Muscle layer of duodenum (tissue), 2 donors: ENCODE data around the gene TNNI2.
"Not testable (repeated sequence)": the region's sequence is repeated elsewhere in the genome, so short reads cannot be mapped to it uniquely, and the experiment has no call there.

Experiments
- H3K27ac ChIP-seq: one replicate; pipeline ENCODE4 v1.7.0; 2013; ENCODE audit warnings: mild to moderate bottlenecking, low read length
- H3K27me3 ChIP-seq: one replicate; pipeline ENCODE4 v1.7.0; 2013; ENCODE audit warnings: low read depth, mild to moderate bottlenecking, control low read depth, low read length
- H3K36me3 ChIP-seq, 2 donors: one replicate each; pipeline ENCODE4 v1.7.0; 2013; ENCODE audit warnings: low read length in 2 of 2, control low read depth in 1 of 2, mild to moderate bottlenecking in 1 of 2; ENCODE audit not compliant: insufficient read depth in 2 of 2, control insufficient read depth in 1 of 2
- H3K4me1 ChIP-seq, 2 donors: one replicate each; pipeline ENCODE4 v1.7.0; 2013; ENCODE audit warnings: low read length in 2 of 2, mild to moderate bottlenecking in 2 of 2, control low read depth in 1 of 2, moderate library complexity in 1 of 2; ENCODE audit not compliant: insufficient read depth in 2 of 2, control insufficient read depth in 1 of 2
- H3K4me3 ChIP-seq, 2 donors: one replicate each; pipeline ENCODE4 v1.7.0; 2013; ENCODE audit warnings: low read length in 2 of 2, low read depth in 1 of 2, mild to moderate bottlenecking in 1 of 2
- H3K9me3 ChIP-seq, 2 donors: one replicate each; pipeline ENCODE4 v1.7.0; 2013; ENCODE audit warnings: low read length in 2 of 2, control low read depth in 1 of 2, mild to moderate bottlenecking in 1 of 2; ENCODE audit not compliant: control insufficient read depth in 1 of 2
- donor health status: healthy.

Gene TNNI2

DNA sequence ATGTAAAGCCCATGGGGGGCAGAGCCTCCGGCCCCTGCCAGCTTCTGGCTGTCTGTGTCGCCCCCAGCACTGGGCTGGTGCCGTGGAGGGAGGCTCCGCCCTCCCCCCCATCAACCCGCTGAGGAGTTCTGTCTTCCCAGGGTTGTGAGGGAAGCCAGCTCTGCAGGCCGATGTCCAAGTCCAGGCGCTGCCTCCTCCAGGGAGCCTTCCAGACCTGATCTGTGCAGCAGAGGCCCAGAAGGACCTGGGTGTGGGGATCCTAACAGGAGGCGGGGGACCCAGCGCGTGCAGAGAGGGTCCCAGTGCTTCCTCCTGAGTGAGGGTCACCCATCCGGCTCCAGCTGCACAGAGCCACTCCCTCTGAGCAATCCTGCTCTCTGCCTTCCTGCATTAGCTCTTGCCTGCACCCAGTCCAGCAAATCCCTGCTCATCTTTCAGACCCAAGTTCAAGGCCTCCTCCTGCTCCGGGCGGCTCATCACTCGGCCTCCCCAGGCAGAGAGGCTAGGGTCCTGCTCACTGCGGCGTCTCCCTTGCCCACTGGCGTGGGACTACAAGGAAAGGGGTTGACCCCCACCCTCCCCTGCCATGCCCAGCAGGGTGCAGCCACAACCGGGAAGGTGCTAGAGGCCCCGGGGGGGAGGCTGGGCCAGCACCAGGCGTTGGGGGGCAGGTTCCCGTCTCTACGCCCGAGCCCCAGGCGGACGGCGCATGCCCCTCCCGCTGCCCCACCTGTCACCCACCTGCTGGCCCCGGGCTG is 36.5 kb downstream of the TNNI2 start:
- Histone ChIP-seq H3K4me3 (no peak overlapping the region), H3K27ac (no peak overlapping the region)

DNA sequence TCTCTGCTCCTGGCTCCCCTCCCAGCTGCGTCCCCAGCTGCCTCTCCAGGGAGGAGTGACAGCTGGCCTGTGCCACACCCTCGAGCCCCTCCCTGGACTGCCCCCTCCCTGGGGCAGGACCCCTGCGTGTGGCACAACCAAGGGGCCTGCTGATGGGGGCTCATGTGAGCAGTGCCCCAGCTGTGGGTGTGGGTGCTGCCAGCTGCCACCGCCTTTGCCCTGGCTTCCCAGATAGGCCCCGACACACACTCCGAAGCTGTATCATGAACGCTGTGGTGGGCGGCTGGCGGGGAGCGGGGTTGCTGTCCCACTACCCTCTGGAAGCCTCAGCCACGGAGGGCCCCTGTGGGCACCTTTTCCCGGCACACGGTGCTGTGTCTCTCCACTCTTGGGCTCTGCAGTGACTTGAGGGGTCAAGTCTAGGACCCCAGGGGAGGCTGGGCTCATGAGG is 37.1 kb downstream of the TNNI2 start:
- peaks cover 0 to 47% of the 10 kb centered on the region in 2 donors for H3K4me1 ChIP-seq
- H3K36me3 ChIP-seq, H3K27me3 ChIP-seq, H3K4me3 ChIP-seq, H3K27ac ChIP-seq, H3K9me3 ChIP-seq: not testable (repeated sequence)

More for the DNA sequence above, 36.5 kb downstream of the TNNI2 start:
- Histone ChIP-seq H3K9me3 (no peaks in the 10 kb centered on the region), H3K4me1 (peaks cover 0 to 47% of the 10 kb centered on the region in 2 donors), H3K27me3 (no peaks in the 10 kb centered on the region), H3K36me3 (no peaks in the 10 kb centered on the region)

DNA sequence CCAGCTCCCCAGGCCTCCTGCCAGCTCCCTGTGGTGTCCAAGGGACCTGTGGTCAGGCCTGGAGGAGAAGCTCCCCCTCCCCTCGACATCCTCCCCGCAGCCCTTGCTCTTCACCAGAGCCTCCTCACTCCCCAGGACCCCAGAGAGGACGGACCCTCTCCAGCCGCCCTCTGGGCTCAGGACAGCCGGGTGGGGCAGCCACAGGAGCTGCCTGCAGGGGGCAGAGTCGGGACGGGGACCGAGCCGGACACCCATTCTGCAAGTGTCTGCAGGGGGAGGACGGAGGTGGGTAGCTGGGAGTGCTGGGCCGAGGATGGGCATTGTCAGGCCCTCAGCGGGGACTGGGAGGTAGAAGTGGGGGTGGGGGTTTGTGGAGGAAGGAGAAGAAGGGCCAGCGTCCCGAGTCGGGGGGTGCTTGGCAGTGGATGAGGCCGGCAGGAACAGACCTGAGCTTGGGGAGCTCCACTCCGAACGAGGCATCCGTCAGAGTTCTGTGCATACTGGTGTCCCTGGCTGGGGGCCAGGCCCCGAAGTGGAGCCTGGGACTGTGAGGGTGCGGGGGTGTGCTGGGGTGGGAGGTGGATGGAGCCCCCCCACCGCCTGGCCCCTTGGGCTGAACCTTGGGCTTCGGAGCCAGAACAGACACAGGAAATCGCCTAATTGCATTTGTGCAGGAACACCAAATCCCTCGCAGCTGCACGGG is 37.7 kb downstream of the TNNI2 start:
- Histone ChIP-seq H3K9me3 (no peaks in the 10 kb centered on the region), H3K36me3 (no peaks in the 10 kb centered on the region), H3K4me3 (peak overlapping the region in 1 of 2 donors; percentile 51), H3K27ac (no peak overlapping the region), H3K27me3 (no peaks in the 10 kb centered on the region), H3K4me1 (peaks cover 0 to 43% of the 10 kb centered on the region in 2 donors)

- Histone ChIP-seq H3K4me1 (peaks cover 0 to 49% of the 10 kb centered on the region in 2 donors), H3K36me3 (no peaks in the 10 kb centered on the region), H3K4me3 (peak overlapping the region in 1 of 2 donors; percentile 51), H3K27me3 (no peaks in the 10 kb centered on the region), H3K9me3 (no peaks in the 10 kb centered on the region), H3K27ac (no peak overlapping the region)
These were observed 38.7 kb downstream of the TNNI2 start for GRCh38 chr11:1877211-1878136.

GRCh38 chr11:1878137-1879031 is 39.6 kb downstream of the TNNI2 start:
- Histone ChIP-seq H3K9me3 (no peaks in the 10 kb centered on the region), H3K27ac (no peak overlapping the region), H3K4me3 (no peak overlapping the region), H3K27me3 (no peaks in the 10 kb centered on the region), H3K4me1 (peaks cover 0 to 56% of the 10 kb centered on the region in 2 donors), H3K36me3 (peaks cover 0 to 4% of the 10 kb centered on the region in 2 donors)

DNA sequence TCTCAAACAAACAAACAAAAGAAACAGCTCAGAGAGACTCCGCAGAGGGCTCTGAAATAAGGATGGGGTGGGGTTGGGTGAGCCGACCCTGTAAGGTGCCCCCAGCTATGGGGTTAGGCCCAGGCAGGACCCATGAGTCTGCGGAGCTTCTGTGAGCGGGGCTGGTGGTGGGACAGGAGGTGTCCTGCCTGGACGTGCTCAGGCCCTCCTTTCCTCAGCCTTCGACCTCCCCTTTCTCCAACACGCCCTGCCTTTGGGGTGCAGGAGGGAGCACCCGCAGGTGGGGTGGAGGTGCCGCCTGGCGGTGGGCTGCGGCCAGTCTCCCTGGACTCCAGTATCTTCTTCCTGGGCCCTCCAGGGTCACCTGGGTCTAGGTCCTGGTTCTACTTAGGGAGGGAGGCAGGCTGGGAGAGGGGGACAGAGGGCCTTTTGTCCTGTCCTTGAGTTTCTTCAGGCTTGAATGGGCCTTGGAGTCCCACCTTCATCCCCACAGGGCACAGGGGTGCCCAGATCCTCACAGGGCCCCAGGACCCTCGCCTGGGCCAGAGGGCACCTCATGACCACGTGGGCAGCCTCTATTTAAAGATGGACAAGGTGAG is 40.7 kb downstream of the TNNI2 start:
- H3K9me3 ChIP-seq = no peaks in the 10 kb centered on the region
- H3K27me3 ChIP-seq = no peaks in the 10 kb centered on the region
- no peak overlapping the region for H3K4me3 ChIP-seq
- peaks cover 0 to 14% of the 10 kb centered on the region in 2 donors for H3K36me3 ChIP-seq
- peaks cover 0 to 56% of the 10 kb centered on the region in 2 donors for H3K4me1 ChIP-seq
- no peak overlapping the region for H3K27ac ChIP-seq

DNA sequence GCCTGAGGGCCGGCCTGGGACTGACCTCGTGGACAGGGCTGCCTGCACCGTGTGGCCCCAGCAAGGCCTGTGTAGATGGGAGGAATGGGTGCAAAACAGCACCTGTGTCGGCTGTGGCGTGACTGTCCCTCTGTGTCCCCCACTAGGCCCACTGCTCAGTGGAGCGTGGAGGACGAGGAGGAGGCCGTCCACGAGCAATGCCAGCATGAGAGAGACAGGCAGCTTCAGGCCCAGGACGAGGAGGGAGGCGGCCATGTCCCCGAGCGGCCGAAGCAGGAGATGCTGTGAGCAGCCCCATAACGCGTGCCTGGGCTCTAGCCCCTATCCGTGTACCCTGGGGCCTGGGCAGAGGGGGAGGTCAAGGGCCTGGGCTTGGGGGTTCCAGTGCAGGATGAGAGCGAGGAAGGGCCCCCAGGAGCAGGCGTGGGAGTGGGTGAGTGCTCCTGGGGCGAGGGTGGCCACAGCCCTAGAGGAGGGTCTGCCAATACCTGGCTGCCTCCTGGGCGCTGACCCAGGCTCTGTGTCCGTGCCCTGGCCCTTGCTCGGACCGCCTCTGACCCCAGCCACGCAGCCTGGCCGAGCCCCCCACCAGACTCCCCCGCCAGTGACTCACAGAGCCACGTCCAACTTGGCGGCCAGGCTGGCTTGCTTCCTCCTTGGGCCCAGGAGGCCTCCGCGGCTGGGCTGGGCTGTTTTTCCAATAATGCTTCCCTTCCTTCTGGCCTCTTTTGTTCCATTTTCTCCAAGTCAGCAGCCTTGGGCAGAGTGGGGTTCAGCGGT is 41.4 kb downstream of the TNNI2 start:
- Histone ChIP-seq H3K36me3 (peaks cover 0 to 21% of the 10 kb centered on the region in 2 donors), H3K4me1 (peaks cover 0 to 52% of the 10 kb centered on the region in 2 donors), H3K27me3 (no peaks in the 10 kb centered on the region), H3K4me3 (no peak overlapping the region), H3K27ac (peak overlapping the region; percentile 58), H3K9me3 (no peaks in the 10 kb centered on the region)

- Histone ChIP-seq H3K36me3 (peaks cover 0 to 29% of the 10 kb centered on the region in 2 donors), H3K27me3 (no peaks in the 10 kb centered on the region), H3K27ac (peak overlapping the region; percentile 58), H3K4me3 (no peak overlapping the region), H3K4me1 (peaks cover 0 to 45% of the 10 kb centered on the region in 2 donors), H3K9me3 (no peaks in the 10 kb centered on the region)
These were observed 42.1 kb downstream of the TNNI2 start for GRCh38 chr11:1880746-1881441.

GRCh38 chr11:1881442-1882264 is 42.9 kb downstream of the TNNI2 start:
- no peaks in the 10 kb centered on the region for H3K27me3 ChIP-seq
- H3K27ac ChIP-seq = no peak overlapping the region
- peaks cover 0 to 38% of the 10 kb centered on the region in 2 donors for H3K4me1 ChIP-seq
- peaks cover 0 to 30% of the 10 kb centered on the region in 2 donors for H3K36me3 ChIP-seq
- H3K4me3 ChIP-seq = no peak overlapping the region
- H3K9me3 ChIP-seq = no peaks in the 10 kb centered on the region
